ENCODE measurements around the gene ZSWIM1. TPM values are rescaled to one million over a fixed set of nuclear protein-coding genes. Genes with fewer than 3 reads are reported as not detected.

The ZSWIM1 gene
- total and polyA plus RNA-seq, 2 donors (not counting 3 experiments of a cell fraction or from before 2014, with no cell fraction given) = 8.5 to 10.0 TPM

- Histone ChIP-seq H4K20me1 (replicated peaks; ENCODE audit: control insufficient read depth, extremely low read depth, insufficient read depth, low read length) (no peaks in the 10 kb centered on the region), H3K9ac (replicated peaks; ENCODE audit: extremely low read depth, insufficient read depth, low read length) (no peak overlapping the region), H3K9me3 (replicated peaks; ENCODE audit: control insufficient read depth, insufficient read depth, low read length) (no peaks in the 10 kb centered on the region), H3K9me1 (replicated peaks; ENCODE audit: control insufficient read depth, extremely low read depth, insufficient read depth, low read length) (no peaks in the 10 kb centered on the region), H3K27ac (ENCODE audit: insufficient read depth, low read depth, low read length) (no peak overlapping the region), H3K4me1 (ENCODE audit: control insufficient read depth, extremely low read depth, insufficient read depth, low read length) (peaks cover 25% of the 10 kb centered on the region), H2AFZ (ENCODE audit: low read depth, low read length) (no peak overlapping the region), H3K79me2 (ENCODE audit: control insufficient read depth, insufficient read depth, low read length) (no peaks in the 10 kb centered on the region), H3K27me3 (ENCODE audit: control insufficient read depth in 2 of 2, insufficient read depth in 2 of 2, low read length in 2 of 2) (no peaks in the 10 kb centered on the region), H3K4me3 (replicated peaks in 1 of 3; ENCODE audit: insufficient read depth in 1 of 3, low read depth in 1 of 3, low read length in 3 of 3) (no peak overlapping the region), H3K4me2 (ENCODE audit: insufficient read depth, low read length) (no peak overlapping the region), H3K36me3 (ENCODE audit: control insufficient read depth in 2 of 2, extremely low read depth in 1 of 2, insufficient read depth in 2 of 2, low read length in 2 of 2) (peaks cover 0 to 14% of the 10 kb centered on the region in 2 experiments)
- no peak for FAIRE-seq
- TF ChIP-seq EZH2 (IDR thresholded peaks at IDR 0.05; ENCODE audit: borderline replicate concordance, low read depth, low read length, severe bottlenecking) (no peak), MYC (IDR thresholded peaks at IDR 0.05; ENCODE audit: low read depth, low read length) (no peak), POLR2A (IDR thresholded peaks at IDR 0.05; ENCODE audit: low read depth, low read length) (no peak), JUN (IDR thresholded peaks at IDR 0.05; ENCODE audit: borderline replicate concordance, insufficient read depth, insufficient read length, low read depth) (no peak), FOS (IDR thresholded peaks at IDR 0.05; ENCODE audit: borderline replicate concordance, insufficient read depth, low read length) (no peak), GATA2 (IDR thresholded peaks at IDR 0.05; ENCODE audit: insufficient read depth, insufficient read length, low read depth, low read length) (no peak), CTCF (IDR thresholded peaks at IDR 0.05; ENCODE audit: extremely low read depth in 1 of 2, insufficient read depth in 1 of 2, low read depth in 1 of 2, low read length in 2 of 2) (no peak), MAX (IDR thresholded peaks at IDR 0.05; ENCODE audit: insufficient read depth, insufficient read length) (no peak), POLR2AphosphoS5 (IDR thresholded peaks at IDR 0.05; ENCODE audit: insufficient read depth, low read depth, low read length) (no peak)
- ChIA-PET POLR2A (interaction anchor here (0.7 to 3.8 kb wide), 2 partner anchors 24 to 25 kb away, joined by 6 to 22 read pairs; partner anchors contain the start of gene PCIF1), CTCF (interaction anchor here (1.0 to 5.0 kb wide), 5 partner anchors 11 to 27 kb away, joined by 3 to 22 read pairs (median 9); partner anchors contain the start of genes CTSA, NEURL2 and PCIF1)
- intact Hi-C loops (cut with micrococcal nuclease) (no loop called here), dilution Hi-C loops (cut with MboI; ENCODE audit: extremely low pct_ligation_motif_present, low sequenced_read_pairs) (no loop called here)
- no TSS peak for BruUV-seq (replicated peaks)
- DNase-seq (ENCODE audit: low read depth, low spot score) = no peak
Observed at GRCh38 chr20:45909336-45909808, 28.3 kb downstream of the ZSWIM1 start.

All from endothelial cell of umbilical vein (primary cell).